NCI-H2029 (cell line): ENCODE results near the gene MTG2.
A peak's percentile ranks its signal among the peaks of the same experiment; 100 is the strongest.

Experiments
- DNase-seq: peaks from one replicate; lab custom pipeline; 2025; lab: John Stamatoyannopoulos, UW

MTG2 gene

DNA sequence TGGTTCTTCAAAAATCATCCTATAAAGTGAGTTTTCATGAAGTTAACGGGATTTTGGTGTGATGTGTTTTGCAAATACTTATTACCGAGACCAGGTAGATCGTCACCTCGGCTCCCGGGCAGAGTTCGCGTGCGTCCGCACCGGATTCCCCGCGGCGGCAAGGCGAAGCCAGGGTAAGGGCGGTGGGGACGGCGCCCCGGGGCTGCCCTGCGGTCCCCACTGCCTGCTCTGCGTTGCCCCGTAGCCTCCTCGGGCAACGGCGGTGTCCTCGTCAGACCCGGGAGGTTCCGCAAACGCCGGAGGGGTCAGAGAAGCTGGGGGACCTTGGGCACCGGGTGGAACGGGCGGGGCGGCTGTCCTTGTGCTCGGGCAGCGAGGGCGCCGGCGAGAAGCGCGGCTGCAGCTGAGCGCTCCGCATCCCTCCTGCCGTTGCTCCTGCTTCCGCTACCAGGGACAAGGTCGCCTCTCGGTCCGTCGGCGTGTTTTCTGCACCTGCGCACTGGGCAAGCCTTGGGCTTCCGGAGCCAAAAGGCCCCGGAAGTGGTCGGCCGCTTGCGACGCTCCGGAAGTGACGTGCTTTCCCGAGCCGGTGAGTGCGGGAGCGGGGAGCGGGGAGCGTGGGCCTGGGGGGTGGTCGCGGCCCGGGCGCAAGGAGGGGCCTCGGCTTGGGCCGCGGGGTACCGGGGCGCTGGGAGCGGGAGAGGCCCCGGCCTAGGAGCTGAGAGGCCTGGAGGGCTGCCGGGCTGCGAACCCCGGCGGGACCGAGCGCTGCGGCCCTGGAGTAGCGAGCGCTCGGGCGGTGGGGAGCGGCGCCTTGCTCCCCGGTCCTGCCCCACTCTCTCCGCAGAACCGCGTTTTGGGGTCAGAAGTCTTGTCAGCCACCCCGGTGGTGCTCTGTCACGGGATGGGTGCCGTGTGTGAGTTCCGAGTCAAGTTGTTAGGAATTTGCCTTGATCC, at the start of gene MTG2:
MTG2 (plus strand) TSS at position 560 of the 957 bp plus-strand sequence. CDS start 10,393 bp downstream, outside the sequence.
- DNase-seq, result peak; percentile 95

DNA sequence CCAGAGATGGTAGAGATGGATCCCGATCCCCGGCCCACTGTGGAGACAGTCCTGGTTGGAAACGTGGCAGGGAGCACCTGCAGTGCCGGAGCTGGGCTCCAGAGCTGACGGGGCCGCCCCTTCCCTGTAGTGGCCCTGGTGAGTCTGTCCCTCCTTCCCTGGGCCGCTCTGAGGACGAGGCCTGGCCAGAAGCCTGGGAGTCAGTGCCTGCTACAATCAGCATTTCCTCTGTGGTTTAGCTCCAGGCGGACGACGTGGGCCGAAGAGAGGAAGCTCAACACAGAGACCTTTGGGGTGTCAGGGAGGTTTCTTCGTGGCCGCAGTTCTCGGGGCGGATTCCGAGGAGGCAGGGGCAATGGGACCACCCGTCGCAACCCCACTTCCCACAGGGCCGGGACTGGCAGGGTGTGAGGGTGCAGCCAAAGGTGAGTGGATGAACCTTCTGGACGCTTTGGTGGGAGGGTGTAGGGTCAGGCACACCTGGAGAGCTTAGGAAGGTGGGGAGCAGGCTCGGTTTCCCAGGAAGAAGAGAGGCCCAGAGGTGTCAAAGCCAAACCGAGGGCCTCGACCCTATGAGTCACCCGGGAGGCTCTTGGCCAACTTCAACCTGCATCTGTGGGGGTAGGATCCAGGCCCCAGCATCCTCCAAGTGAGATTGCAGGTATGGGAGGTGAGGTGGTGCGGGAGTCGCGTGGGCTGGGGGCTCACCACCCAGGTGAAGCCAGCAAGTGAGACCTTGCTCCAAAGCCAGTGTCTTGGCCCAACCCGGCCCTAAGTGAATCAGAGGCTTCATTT, 49.6 kb upstream of the MTG2 start:
- no peak for DNase-seq

DNA sequence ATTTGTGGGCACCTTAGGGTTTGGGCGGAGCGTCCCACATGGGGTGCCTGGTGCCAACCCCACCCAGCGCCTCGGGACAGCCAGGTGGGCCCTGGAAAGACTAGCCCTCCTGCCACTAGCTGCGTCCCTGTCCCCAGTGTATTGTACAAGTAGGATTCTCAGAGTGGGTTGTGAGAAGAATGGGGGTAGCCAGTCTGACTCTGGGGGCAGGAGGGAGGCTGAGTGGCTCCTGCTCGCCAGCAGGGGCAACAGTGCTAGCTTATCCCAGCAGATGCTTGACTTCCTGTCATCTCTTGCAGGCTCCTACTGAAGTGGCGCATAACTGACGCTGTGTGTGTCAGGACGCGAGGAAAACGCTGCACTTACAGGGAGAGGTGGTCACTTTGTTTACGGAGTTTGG, 49.0 kb upstream of the MTG2 start:
- DNase-seq, result no peak

DNA sequence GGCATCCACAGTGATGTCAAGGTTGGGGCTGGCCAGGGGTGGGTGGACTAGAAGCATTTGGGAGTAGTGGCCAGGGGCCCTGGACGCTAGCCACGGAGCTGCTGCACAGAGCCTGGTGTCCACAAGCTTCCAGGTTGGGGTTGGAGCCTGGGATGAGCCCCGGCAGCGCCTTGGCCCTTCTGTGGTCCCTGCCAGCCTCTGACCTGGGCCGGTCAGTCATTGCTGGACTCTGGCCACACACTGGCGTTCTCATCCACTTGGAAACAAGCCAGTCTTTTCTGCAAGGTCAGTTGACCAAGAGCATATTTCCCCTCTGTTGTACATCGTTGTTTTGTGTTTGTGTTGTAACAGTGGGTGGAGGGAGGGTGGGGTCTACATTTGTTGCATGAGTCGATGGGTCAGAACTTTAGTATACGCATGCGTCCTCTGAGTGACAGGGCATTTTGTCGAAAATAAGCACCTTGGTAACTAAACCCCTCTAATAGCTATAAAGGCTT, 48.0 kb upstream of the MTG2 start:
- no peak for DNase-seq

DNA sequence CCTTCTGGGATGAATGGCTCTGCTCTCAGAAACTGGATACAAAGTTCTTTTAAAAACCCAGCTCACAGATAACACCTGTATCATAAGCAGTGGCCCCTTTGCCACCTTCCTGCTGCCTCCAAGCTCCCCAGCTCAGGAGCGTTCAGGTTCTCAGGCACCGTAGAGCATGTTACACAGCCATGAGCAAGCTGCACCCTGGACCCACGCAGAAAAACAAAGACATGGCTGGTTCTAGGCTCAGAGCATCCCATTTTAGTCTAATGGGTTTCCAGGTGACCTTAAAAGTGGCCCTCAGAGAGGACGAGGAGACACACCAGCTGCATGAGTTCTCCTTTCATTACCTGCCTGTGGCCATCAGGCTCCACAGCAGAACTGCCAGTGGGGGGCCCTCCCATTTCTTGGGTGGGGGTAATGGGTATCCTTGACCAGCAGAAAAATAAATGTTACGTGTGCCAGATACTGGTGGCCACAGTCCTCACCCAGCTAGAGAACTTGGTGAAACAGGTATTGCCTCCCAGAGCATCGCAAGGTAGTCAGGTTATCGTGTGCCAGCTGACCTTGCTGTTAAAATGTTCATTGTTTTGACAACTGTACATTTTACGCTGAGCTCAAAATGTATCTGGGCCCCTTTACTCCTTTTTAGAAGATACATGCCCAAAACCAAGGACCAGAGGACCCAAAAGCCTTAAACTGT, 47.1 kb upstream of the MTG2 start:
- DNase-seq, result no peak

DNA sequence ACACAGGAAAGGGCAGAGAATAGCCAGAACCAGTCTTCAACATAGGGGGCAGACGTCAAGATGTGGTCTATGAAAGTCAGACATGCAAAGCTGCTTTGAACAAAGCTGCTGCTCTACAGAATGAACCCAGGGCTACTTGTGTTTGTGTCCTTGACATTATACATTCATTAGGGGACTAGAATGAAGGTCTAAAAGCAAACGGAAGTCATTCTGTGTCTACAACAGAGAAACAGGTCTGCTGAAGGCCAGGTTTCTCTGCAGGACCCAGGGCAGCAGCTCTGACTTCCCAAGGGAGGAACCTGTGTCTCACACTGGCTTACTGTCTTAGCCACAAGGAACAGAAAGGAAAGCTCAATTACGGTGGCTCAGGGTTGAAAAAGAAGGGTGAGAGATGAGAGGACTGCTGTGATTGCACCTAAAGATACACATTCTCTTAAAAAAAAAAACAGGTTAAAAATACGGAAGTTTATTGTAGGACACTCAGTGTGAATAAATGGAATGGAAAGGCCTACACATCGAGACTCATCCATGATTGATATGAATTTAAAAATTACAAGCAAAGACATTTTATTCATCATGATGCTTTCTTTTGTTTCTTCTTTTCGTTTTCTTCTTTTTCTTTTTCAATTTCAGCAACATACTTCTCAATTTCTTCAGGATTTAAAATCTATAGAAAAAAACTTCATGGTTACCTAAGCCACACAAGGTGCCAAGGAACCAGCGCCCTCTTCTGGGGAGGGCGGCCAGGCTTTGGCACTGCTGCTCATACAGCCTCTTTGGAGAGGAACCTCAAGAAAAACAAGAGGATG, 46.3 kb upstream of the MTG2 start:
- peak; percentile 7 for DNase-seq

- DNase-seq, result no peak
These were observed 45.8 kb upstream of the MTG2 start for GRCh38 chr20:62137092-62137384.

- no peak for DNase-seq
These were observed 45.2 kb upstream of the MTG2 start for GRCh38 chr20:62137478-62138203.

DNA sequence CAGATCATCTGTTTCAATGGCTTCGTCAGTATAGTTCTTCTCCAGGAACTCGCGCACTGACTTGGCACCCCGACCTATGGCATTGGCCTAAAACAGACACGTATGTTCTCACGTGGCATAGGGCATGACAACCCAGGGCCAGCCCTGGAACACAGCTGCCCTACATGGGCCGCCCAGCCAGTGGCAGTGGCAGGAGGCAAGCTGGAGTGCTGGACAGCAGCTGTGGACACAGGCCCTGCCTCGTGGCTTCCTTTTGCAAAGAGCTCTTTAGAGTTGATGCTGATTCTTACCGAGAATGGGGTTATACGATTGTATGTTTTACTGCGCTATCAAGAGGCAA, 44.7 kb upstream of the MTG2 start:
- no peak for DNase-seq

DNA sequence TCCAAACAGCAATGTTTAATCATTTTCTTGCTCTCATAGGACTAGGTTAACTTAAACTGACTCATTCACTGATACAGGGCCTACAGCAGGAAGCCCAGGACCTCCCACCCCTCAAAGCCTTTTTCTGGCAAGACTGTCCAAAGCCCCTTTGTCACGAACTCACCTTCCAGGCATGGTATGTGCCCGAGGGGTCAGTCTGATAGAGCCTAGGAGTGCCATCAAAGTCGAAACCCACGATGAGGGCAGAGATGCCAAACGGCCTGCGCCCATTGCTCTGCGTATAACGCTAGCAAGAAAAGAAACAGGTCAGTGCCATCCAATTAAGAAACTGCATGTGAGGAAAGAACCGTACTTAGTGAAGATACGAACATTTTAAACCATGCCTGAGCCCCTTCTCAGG, 43.9 kb upstream of the MTG2 start:
- no peak for DNase-seq

GRCh38 chr20:62139636-62140035, 43.2 kb upstream of the MTG2 start:
- DNase-seq, result no peak

- DNase-seq, result no peak
These were observed 41.8 kb upstream of the MTG2 start for GRCh38 chr20:62141043-62141396.

- no peak for DNase-seq
These were observed 41.2 kb upstream of the MTG2 start for GRCh38 chr20:62141397-62142251.

DNA sequence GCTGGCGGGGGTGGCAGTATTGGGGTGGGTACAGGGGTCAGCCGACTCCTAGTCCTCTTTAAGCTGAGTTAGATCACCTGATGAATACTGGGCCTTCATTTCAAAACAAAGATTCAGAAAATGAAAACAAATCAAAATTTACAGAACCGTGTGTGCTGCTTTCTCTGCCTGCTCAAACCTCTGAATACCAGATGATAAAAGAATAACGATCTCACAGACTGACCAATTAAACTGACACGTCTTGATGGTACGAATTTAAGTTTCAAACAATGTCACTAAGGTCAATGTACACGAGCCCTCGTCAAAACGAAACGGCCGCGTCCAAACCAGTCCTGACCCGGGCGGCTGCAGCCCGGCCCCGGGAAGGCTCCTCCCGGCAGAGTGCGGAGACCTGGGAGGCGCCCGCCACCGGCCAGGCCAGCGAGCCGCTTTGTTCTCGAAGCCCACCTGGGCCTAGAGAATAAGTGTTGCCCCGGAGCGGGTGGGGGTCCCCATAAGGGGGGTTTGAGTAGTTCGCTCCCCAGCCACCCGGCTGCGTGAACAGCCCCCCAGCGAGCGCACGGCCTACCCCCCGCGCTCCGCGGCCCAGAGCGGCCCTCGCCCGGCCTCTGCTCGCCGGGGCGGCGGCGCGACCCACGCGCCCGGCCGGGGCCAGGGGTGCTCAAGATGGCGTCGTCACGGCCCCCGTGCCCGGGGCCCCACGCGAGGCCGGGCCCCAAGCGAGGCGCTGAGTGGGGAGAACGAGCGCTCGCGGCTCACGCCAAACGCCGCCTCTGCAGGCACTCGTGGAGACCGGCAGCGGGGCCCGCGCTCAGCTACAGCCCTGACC, 40.4 kb upstream of the MTG2 start:
- no peak for DNase-seq

DNA sequence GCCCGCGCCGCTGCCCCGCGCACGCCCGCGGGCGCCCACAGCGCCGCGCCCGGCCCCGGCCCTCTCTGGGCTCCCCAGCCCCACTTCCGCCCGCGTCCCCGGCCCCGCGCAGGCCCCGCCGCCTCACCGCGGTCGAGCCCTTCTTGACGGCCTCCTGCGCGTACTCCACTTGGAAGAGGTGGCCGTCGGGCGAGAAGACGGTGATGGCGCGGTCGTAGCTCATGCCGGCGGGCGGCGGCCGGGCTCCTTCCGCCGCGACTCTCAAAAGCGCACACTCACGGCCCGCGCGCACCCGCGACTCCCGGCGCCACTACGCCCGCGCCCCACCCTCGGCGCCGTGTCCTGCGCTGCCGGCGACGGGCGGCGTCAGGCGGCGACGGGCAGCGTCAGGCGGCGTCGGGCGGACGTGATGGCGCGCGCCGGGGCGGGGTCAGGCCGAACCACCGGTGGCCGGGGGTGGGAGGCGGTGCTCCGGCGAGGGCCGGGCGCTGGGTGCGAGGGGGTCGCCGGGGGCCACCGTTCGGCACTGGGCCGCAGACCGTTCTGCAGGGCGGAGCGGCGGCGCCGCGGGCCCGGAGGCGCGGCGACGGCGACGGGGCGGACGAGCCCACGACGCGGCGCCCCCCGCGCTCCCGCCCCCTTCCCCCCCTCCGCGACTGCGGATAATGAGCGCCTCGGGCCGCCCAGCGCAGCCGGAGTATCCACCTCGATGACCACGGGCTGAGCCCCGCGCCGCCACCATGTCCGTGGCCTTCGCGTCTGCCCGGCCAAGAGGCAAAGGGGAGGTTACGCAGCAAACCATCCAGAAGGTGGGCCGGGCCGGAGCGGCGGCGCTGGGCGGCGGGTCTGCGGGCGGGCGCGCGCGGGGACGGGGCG, 39.5 kb upstream of the MTG2 start, which contains the start of the genes PSMA7 and SS18L1:
PSMA7 (minus strand) TSS at position 314 of the 876 bp plus-strand sequence; CDS start at position 223, 91 bp downstream.
SS18L1 (plus strand) TSS at position 689 of the 876 bp plus-strand sequence; CDS start at position 741, 52 bp downstream.
- peak; percentile 79 for DNase-seq

- DNase-seq, result peak; percentile 13
These were observed 38.6 kb upstream of the MTG2 start for GRCh38 chr20:62143957-62144825.

DNA sequence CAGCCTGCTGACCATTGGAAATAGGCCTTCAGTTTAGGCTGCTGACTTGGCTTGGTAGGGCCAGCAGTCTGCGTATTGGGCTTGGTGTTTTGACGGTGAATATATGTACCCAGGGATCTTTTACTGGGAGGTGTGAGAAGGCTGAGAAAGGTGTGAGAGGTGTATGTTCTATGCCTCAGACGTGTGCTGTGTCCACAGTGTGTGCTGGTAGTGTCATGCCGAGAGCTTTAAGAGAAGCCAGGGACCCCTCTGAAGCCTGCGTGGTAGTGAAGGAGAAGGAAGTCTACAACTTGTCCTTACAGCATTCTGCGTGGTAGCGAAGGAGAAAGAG, 37.2 kb upstream of the MTG2 start:
- no peak for DNase-seq
